ENCODE measurements around the gene DUSP3. TPM values are rescaled to one million over a fixed set of nuclear protein-coding genes. Genes with fewer than 3 reads are reported as not detected.
"Not testable (repeated sequence)": the region's sequence is repeated elsewhere in the genome, so short reads cannot be mapped to it uniquely, and the experiment has no call there.

Gene DUSP3
- total RNA-seq, 2 experiments from 2014 or later: 7.1 to 8.3 TPM

- Mint-ChIP-seq H3K4me3 (no peak overlapping the region), H3K27me3 (peaks cover 2% of the 10 kb centered on the region), H3K36me3 (ENCODE audit: low read depth) (no peaks in the 10 kb centered on the region), H3K9me3 (no peaks in the 10 kb centered on the region), H3K4me1 (no peaks in the 10 kb centered on the region), H3K27ac (no peak overlapping the region)
- no peak for DNase-seq
- ChIA-PET CTCF (no interaction called here), POLR2A (interaction anchor here (0.6 kb wide), 1 partner anchor 37 kb away, joined by 11 read pairs; no protein-coding TSS in a partner anchor)
These were observed 34.6 kb upstream of the DUSP3 start for GRCh38 chr17:43813386-43813785.

DNA sequence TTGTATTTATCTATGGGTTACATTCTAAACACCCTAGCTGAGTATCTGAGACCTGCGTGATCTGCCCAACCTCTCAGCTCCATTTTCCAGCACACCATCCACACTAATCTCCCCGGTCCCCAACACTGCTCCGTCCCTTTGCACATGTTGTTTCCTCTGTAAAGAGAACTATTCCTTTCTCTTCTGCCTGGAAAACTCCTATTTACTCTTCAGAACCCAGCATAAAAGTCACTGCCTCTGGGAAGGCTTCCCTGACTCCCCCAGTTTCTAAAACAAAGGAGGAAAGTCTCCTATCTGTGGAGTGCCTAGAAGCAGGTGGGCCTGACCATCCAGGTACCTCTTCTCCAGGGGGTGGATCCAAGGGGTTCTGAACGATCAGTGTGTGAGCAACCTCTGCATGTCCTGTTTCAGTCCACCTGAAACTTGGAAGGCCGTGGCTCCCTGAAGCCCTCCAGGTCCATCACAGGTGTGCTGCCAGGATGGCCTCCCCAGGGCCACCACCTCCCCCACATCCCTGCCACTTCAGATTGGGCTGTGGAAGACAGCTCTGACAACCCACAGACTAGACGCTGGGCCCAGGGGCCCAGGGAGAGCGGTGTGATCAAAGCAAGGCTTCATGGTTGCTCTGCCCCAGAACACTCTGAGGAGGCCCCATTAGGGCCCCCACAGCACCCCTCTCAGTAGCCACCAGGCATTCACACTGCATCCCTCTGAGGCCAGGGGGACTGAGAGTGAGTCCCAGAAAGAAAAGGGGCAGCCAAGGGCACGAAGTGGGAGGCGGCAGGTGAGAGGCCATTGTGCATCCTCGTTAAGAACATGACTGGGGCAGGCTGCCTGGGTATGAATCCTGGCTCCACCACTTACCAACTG, 33.9 kb upstream of the DUSP3 start:
- H3K36me3 Mint-ChIP-seq (ENCODE audit: low read depth): no peaks in the 10 kb centered on the region
- POLR2A ChIA-PET: interaction anchor here (0.6 kb wide), 1 partner anchor 38 kb away, joined by 11 read pairs; no protein-coding TSS in a partner anchor
- CTCF ChIA-PET: no interaction called here

DNA sequence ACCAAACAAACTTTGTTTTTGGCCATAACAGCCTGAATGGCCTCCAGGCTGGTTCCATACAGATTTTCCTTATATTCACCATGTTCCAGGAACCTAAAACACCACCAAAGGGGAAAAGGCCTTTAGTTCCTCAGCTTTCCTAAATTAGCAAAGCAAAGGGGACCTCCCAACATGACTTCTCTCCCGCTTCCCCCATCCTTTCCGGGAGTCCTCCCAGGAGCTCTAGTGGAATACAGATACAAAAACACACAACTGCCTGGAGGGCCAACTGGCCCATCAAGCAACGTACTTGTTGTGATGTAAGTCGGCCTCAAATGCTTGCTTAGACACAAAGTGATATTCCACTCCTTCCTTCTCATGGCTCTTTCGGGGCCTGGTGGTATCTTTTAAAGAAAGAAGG, 32.0 kb upstream of the DUSP3 start:
- CTCF ChIA-PET: no interaction called here
- Mint-ChIP-seq H3K36me3 (ENCODE audit: low read depth) (no peaks in the 10 kb centered on the region), H3K27ac (no peak overlapping the region), H3K4me3 (no peak overlapping the region), H3K9me3 (no peaks in the 10 kb centered on the region), H3K4me1 (no peaks in the 10 kb centered on the region), H3K27me3 (peaks cover 2% of the 10 kb centered on the region)
- no peak for DNase-seq
- POLR2A ChIA-PET: no interaction called here

More for the DNA sequence above, 33.9 kb upstream of the DUSP3 start:
- H3K27me3 Mint-ChIP-seq: peaks cover 2% of the 10 kb centered on the region
- no peak overlapping the region for H3K27ac Mint-ChIP-seq
- no peaks in the 10 kb centered on the region for H3K9me3 Mint-ChIP-seq
- H3K4me1 Mint-ChIP-seq: no peaks in the 10 kb centered on the region
- H3K4me3 Mint-ChIP-seq: no peak overlapping the region
- no peak for DNase-seq

GRCh38 chr17:43810226-43810715, 31.5 kb upstream of the DUSP3 start:
- POLR2A ChIA-PET: no interaction called here
- H3K4me3 Mint-ChIP-seq: no peak overlapping the region
- CTCF ChIA-PET: no interaction called here

DNA sequence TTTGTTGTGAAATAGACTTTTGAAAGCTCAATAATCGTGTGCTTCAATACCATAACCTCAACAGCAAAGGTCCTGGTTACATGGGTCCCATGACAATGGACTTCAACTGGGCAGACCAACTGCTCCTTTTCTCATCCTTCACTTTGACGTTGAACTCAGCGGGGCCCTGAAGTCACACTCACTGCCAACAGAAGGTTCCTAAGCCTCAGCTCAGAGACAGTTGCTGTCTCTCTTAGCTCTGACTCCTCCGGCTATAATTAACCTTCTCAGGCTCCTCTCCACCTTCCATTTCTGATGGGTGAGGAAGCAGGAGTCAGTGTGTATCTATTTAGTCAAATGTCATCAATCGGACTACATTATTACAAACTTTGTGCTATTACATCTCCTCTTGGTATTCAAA, 30.3 kb upstream of the DUSP3 start:
- Mint-ChIP-seq H3K36me3 (ENCODE audit: low read depth) (no peaks in the 10 kb centered on the region), H3K4me1 (no peaks in the 10 kb centered on the region), H3K4me3 (no peak overlapping the region), H3K9me3 (no peaks in the 10 kb centered on the region), H3K27me3 (peaks cover 14% of the 10 kb centered on the region), H3K27ac (no peak overlapping the region)
- no peak for DNase-seq
- POLR2A ChIA-PET: no interaction called here
- CTCF ChIA-PET: interaction anchor here (0.6 kb wide), 1 partner anchor 11 kb away, joined by 5 read pairs; no protein-coding TSS in a partner anchor

More at GRCh38 chr17:43810226-43810715, 31.5 kb upstream of the DUSP3 start:
- Mint-ChIP-seq H3K27ac (no peak overlapping the region), H3K27me3 (peaks cover 5% of the 10 kb centered on the region), H3K36me3 (ENCODE audit: low read depth) (no peaks in the 10 kb centered on the region), H3K4me1 (no peaks in the 10 kb centered on the region), H3K9me3 (no peaks in the 10 kb centered on the region)
- DNase-seq: no peak

DNA sequence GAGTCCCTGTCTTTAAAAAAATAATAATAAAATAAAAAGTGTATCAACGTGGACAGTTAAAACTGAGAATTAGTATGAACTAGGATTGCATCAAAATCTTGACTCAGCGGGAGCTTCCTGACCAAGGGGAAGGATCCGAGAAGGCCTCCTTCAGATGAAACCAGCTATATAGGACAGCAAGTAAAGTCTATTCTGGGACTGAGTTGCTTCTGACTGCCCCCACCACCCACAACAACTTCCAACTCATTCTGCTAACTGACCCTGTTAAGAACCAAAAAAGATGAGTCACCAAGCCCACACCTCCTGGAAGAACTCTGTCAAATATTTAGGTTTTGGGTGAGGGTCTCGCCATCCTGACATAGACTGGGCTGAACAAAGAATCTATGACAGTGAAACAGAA, 29.3 kb upstream of the DUSP3 start:
- no peak overlapping the region for H3K4me3 Mint-ChIP-seq
- H3K36me3 Mint-ChIP-seq (ENCODE audit: low read depth): no peaks in the 10 kb centered on the region
- peaks cover 22% of the 10 kb centered on the region for H3K27me3 Mint-ChIP-seq
- no peaks in the 10 kb centered on the region for H3K4me1 Mint-ChIP-seq
- no peak overlapping the region for H3K27ac Mint-ChIP-seq
- DNase-seq: no peak
- ChIA-PET POLR2A (no interaction called here), CTCF (no interaction called here)
- H3K9me3 Mint-ChIP-seq: no peaks in the 10 kb centered on the region

- CTCF ChIA-PET: no interaction called here
- DNase-seq: no peak
- Mint-ChIP-seq H3K4me3 (no peak overlapping the region), H3K36me3 (ENCODE audit: low read depth) (no peaks in the 10 kb centered on the region), H3K27me3 (peaks cover 31% of the 10 kb centered on the region), H3K4me1 (no peaks in the 10 kb centered on the region), H3K9me3 (no peaks in the 10 kb centered on the region), H3K27ac (no peak overlapping the region)
- POLR2A ChIA-PET: no interaction called here
These were observed 26.3 kb upstream of the DUSP3 start for GRCh38 chr17:43805117-43805516.

GRCh38 chr17:43803758-43804157, 25.0 kb upstream of the DUSP3 start:
- Mint-ChIP-seq H3K36me3 (ENCODE audit: low read depth) (no peaks in the 10 kb centered on the region), H3K9me3 (no peaks in the 10 kb centered on the region), H3K4me1 (no peaks in the 10 kb centered on the region), H3K27ac (no peak overlapping the region), H3K4me3 (no peak overlapping the region), H3K27me3 (peaks cover 31% of the 10 kb centered on the region)
- ChIA-PET POLR2A (no interaction called here), CTCF (no interaction called here)
- no peak for DNase-seq

DNA sequence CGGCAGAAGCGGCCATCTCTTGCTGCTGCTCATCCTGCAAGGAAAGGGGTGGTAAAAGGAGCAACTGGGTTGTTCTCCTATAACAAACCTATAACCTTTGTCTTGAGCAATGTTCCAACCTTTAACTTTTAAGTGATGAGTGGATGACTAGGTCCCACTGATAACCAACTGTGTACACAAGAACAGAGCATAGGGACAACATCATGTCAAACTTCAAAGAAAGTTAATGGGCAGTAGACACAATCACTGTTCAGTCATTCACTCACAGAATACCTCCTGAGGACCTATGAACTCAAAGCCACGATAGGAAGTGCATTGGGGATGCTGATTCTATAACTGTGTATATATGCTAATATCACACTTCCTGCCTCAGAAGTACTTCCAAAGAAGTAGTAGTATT, 23.1 kb upstream of the DUSP3 start:
- POLR2A ChIA-PET: no interaction called here
- Mint-ChIP-seq H3K4me3 (no peak overlapping the region), H3K27me3 (peaks cover 35% of the 10 kb centered on the region), H3K4me1 (no peaks in the 10 kb centered on the region), H3K27ac (no peak overlapping the region), H3K36me3 (ENCODE audit: low read depth) (no peaks in the 10 kb centered on the region), H3K9me3 (no peaks in the 10 kb centered on the region)
- CTCF ChIA-PET: no interaction called here
- no peak for DNase-seq

GRCh38 chr17:43800736-43801135, 22.0 kb upstream of the DUSP3 start:
- CTCF ChIA-PET: no interaction called here
- no peak overlapping the region for H3K4me3 Mint-ChIP-seq
- H3K27ac Mint-ChIP-seq: no peak overlapping the region
- no peaks in the 10 kb centered on the region for H3K36me3 Mint-ChIP-seq (ENCODE audit: low read depth)
- H3K27me3 Mint-ChIP-seq: peaks cover 41% of the 10 kb centered on the region
- POLR2A ChIA-PET: no interaction called here
- no peaks in the 10 kb centered on the region for H3K4me1 Mint-ChIP-seq
- no peak for DNase-seq
- H3K9me3 Mint-ChIP-seq: no peaks in the 10 kb centered on the region

DNA sequence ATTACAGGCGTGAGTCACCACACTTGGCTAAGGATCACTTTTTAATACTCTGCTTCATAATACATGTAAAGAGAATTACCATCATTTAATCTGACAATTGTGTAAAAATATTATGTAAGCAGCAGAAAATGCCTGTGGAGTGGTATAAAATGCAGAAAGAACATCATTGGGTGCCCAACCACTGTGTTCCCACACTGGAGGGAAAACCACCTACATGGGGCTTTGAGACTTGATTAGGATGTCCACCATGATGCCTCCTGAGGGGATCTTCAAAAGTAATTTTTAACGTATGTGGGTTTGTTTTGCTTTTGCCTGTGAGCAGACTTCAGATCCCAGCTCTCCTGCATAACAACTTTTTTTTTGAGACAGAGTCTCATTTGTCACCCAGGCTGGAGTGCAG, 20.3 kb upstream of the DUSP3 start:
- Mint-ChIP-seq H3K27ac (no peak overlapping the region), H3K4me1 (no peaks in the 10 kb centered on the region), H3K36me3 (ENCODE audit: low read depth) (no peaks in the 10 kb centered on the region), H3K27me3 (peaks cover 42% of the 10 kb centered on the region), H3K9me3 (no peaks in the 10 kb centered on the region), H3K4me3 (no peak overlapping the region)
- ChIA-PET POLR2A (no interaction called here), CTCF (no interaction called here)
- no peak for DNase-seq

- H3K27ac Mint-ChIP-seq; CTCF ChIA-PET; H3K9me3 Mint-ChIP-seq; DNase-seq; H3K4me1 Mint-ChIP-seq; H3K36me3 Mint-ChIP-seq (ENCODE audit: low read depth); POLR2A ChIA-PET; H3K4me3 Mint-ChIP-seq: not testable (repeated sequence)
- peaks cover 39% of the 10 kb centered on the region for H3K27me3 Mint-ChIP-seq
These were observed 19.2 kb upstream of the DUSP3 start for GRCh38 chr17:43798024-43798423.

GRCh38 chr17:43792668-43793067, 13.9 kb upstream of the DUSP3 start:
- H3K4me1 Mint-ChIP-seq; DNase-seq; H3K9me3 Mint-ChIP-seq; H3K4me3 Mint-ChIP-seq; CTCF ChIA-PET; POLR2A ChIA-PET; H3K27ac Mint-ChIP-seq; H3K36me3 Mint-ChIP-seq (ENCODE audit: low read depth): not testable (repeated sequence)
- H3K27me3 Mint-ChIP-seq: peaks cover 35% of the 10 kb centered on the region

- H3K27ac Mint-ChIP-seq: no peak overlapping the region
- no peak overlapping the region for H3K4me3 Mint-ChIP-seq
- DNase-seq: no peak
- POLR2A ChIA-PET: interaction anchor here (0.6 kb wide), 1 partner anchor 74 kb away, joined by 12 read pairs; no protein-coding TSS in a partner anchor
- no peaks in the 10 kb centered on the region for H3K36me3 Mint-ChIP-seq (ENCODE audit: low read depth)
- no peaks in the 10 kb centered on the region for H3K9me3 Mint-ChIP-seq
- CTCF ChIA-PET: interaction anchor here (0.6 kb wide), 2 partner anchors 248 to 909 kb away, joined by 3 to 5 read pairs; no protein-coding TSS in a partner anchor
- H3K4me1 Mint-ChIP-seq: peaks cover 4% of the 10 kb centered on the region
- peaks cover 30% of the 10 kb centered on the region for H3K27me3 Mint-ChIP-seq
These were observed 12.8 kb upstream of the DUSP3 start for GRCh38 chr17:43791589-43791988.
